DND-41 (cell line): ENCODE results near the gene PHACTR1.

Source experiments
- EZH2 ChIP-seq: IDR thresholded peaks from 3 replicates; pipeline ENCODE4 v1.6.1; 2012; ENCODE audit warnings: borderline replicate concordance, low read depth, mild to moderate bottlenecking, moderate library complexity, low read length, inconsistent platforms; ENCODE audit not compliant: severe bottlenecking
- TF ChIP-seq, protein P1 (sequence below): IDR thresholded peaks from 2 replicates; pipeline ENCODE4 v1.5.1; 2012; ENCODE audit warnings: borderline replicate concordance, low read length, moderate library complexity, mild to moderate bottlenecking; ENCODE audit not compliant: poor library complexity, severe bottlenecking; ENCODE audit errors: extremely low read depth

DNA sequence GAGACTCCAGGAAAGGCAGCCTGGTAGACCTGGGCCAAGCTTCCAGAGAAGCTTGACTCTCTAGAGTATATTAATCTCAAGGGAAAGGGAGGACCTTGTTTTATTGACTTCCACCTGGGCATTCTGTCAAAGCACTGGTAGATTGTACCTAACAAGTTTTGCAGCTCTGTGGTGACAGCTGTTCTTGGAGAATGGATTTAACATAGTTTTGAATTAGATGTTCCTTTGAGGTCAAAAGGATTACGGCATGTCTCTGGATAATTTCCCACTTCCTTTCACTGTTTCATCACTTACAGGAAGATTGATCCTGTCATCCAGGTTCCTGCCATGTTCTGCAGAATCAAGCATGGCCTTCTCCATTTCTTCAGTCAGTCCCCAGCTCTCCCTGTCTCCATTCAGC, 246.0 kb downstream of the PHACTR1 start:
- TF ChIP-seq, protein P1, sequence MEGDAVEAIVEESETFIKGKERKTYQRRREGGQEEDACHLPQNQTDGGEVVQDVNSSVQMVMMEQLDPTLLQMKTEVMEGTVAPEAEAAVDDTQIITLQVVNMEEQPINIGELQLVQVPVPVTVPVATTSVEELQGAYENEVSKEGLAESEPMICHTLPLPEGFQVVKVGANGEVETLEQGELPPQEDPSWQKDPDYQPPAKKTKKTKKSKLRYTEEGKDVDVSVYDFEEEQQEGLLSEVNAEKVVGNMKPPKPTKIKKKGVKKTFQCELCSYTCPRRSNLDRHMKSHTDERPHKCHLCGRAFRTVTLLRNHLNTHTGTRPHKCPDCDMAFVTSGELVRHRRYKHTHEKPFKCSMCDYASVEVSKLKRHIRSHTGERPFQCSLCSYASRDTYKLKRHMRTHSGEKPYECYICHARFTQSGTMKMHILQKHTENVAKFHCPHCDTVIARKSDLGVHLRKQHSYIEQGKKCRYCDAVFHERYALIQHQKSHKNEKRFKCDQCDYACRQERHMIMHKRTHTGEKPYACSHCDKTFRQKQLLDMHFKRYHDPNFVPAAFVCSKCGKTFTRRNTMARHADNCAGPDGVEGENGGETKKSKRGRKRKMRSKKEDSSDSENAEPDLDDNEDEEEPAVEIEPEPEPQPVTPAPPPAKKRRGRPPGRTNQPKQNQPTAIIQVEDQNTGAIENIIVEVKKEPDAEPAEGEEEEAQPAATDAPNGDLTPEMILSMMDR: no peak
- no peak for TF ChIP-seq EZH2
